ENCODE data around the gene NEAT1. TPM values are rescaled to one million over a fixed set of nuclear protein-coding genes. Genes with fewer than 3 reads are reported as not detected.

Gene NEAT1
- total RNA-seq, 4 donors from 2014 or later, result 370 to 782 (median 680) TPM

DNA sequence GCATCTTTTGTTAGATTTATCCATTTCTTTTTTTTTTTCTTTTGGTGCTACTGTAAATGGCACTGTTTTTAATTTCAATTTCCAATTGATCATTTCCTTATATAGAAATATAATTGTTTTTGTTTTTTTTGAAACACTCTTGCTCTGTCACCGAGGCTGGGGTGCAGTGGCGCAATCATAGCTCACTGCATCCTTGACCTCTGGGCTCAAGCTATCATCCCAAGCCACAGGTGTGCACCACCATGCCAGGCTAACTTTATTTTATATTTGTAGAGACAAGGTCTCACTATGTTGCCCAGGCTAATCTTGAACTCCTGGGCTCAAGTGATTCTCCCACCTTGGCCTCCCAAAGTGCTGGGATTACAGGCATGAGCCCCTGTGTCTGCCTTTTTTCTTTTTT, 19.8 kb upstream of the NEAT1 start:
- H3K4me3 ChIP-seq, result no peak overlapping the region
- H3K36me3 ChIP-seq, result peaks cover 0 to 43% (median 6%) of the 10 kb centered on the region in 4 donors
- peaks cover 3 to 32% (median 11%) of the 10 kb centered on the region in 4 donors for H3K4me1 ChIP-seq
- TF ChIP-seq, protein P1, sequence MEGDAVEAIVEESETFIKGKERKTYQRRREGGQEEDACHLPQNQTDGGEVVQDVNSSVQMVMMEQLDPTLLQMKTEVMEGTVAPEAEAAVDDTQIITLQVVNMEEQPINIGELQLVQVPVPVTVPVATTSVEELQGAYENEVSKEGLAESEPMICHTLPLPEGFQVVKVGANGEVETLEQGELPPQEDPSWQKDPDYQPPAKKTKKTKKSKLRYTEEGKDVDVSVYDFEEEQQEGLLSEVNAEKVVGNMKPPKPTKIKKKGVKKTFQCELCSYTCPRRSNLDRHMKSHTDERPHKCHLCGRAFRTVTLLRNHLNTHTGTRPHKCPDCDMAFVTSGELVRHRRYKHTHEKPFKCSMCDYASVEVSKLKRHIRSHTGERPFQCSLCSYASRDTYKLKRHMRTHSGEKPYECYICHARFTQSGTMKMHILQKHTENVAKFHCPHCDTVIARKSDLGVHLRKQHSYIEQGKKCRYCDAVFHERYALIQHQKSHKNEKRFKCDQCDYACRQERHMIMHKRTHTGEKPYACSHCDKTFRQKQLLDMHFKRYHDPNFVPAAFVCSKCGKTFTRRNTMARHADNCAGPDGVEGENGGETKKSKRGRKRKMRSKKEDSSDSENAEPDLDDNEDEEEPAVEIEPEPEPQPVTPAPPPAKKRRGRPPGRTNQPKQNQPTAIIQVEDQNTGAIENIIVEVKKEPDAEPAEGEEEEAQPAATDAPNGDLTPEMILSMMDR (IDR thresholded peaks at IDR 0.05), result no peak
- TF ChIP-seq POLR2A (IDR thresholded peaks at IDR 0.05) (no peak), EP300 (IDR thresholded peaks at IDR 0.05; ENCODE audit: low read depth) (no peak), POLR2AphosphoS5 (IDR thresholded peaks at IDR 0.05) (no peak)
- H3K27me3 ChIP-seq, result no peaks in the 10 kb centered on the region
- 79 to 84% methylated on average over 2 of the region's 2 CpGs for WGBS, 2 donors (ENCODE audit: low coverage in 1 of 2)
- H3K27ac ChIP-seq, result no peak overlapping the region
- in situ Hi-C loops (cut with MboI; ENCODE audit: low pct_ligation_motif_present in 1 of 4, low pct_unique_long_range_greater_than_20kb in 1 of 4, low sequenced_read_pairs in 3 of 4), result no loop called here
- no peak for DNase-seq
- no peaks in the 10 kb centered on the region for H3K9me3 ChIP-seq
- intact Hi-C loops (cut with DNase I; ENCODE audit: low total_unique reads), result no loop called here

DNA sequence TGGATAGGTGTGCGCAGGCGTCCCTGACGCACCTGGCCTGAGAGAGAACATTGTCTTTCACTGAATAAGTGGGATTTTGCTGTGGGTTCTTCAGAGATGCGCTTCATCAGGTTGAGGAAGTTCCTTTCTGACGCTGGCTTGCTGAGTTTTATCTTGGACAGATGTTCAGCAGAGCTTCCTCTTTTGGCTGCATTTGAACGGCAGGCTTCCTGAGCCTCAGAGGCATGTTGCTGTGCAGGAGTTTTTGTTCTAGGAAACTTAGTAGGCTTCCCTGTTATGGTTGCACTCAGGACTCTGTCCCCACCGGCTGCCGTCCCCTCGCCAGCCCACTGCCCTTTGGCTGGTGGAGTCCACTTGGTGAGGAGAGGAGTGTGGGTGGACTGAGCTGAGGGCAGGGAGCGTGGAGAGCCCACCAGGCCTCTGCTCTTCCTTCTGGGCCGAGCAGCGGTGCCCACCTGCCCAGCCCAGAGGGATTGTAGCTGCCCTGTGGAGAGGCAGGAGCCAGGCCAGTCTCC, 18.9 kb upstream of the NEAT1 start:
- Histone ChIP-seq H3K4me3 (no peak overlapping the region), H3K27ac (peak overlapping the region; percentile 7 to 67 (median 48)), H3K9me3 (no peaks in the 10 kb centered on the region), H3K36me3 (peaks cover 0 to 46% (median 6%) of the 10 kb centered on the region in 4 donors), H3K4me1 (peaks cover 3 to 32% (median 11%) of the 10 kb centered on the region in 4 donors), H3K27me3 (no peaks in the 10 kb centered on the region)
- intact Hi-C loops (cut with DNase I; ENCODE audit: low total_unique reads), result no loop called here
- DNase-seq, result no peak
- WGBS, 2 donors (ENCODE audit: low coverage in 1 of 2), result 67% methylated on average over 12 of the region's 12 CpGs; no CpG with 5 or more reads in 1 of the 2 donors
- TF ChIP-seq POLR2AphosphoS5 (IDR thresholded peaks at IDR 0.05) (peak in 2 of 3 donors; percentile 17 to 18), EP300 (IDR thresholded peaks at IDR 0.05; ENCODE audit: low read depth) (no peak)
- in situ Hi-C loops (cut with MboI; ENCODE audit: low pct_ligation_motif_present in 1 of 4, low pct_unique_long_range_greater_than_20kb in 1 of 4, low sequenced_read_pairs in 3 of 4), result no loop called here

DNA sequence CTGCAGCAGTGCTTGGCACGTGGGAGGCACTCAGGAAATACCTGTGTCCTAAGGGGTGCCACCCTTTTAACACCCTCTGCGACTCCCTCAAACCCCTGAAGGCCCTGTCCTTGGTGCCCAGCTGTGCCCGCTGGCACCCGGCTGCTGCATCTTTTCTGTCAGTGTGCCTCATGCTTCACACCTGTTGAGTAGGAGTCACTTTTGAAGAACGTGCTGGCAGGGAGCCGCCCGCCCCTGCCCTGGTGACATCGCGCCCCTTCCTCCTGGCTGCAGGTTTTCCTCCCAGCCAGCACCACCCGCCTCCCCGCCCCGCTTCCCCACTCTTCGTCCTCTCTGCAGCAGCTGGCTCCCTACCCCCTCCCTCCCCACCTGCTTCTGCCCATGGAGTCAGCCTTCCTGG, 18.4 kb upstream of the NEAT1 start:
- Histone ChIP-seq H3K27ac (peak overlapping the region; percentile 7 to 67 (median 48)), H3K36me3 (peaks cover 0 to 48% (median 6%) of the 10 kb centered on the region in 4 donors), H3K4me1 (peaks cover 3 to 32% (median 11%) of the 10 kb centered on the region in 4 donors), H3K9me3 (no peaks in the 10 kb centered on the region), H3K27me3 (no peaks in the 10 kb centered on the region), H3K4me3 (no peak overlapping the region)
- intact Hi-C loops (cut with DNase I; ENCODE audit: low total_unique reads) (no loop called here), in situ Hi-C loops (cut with MboI; ENCODE audit: low pct_ligation_motif_present in 1 of 4, low pct_unique_long_range_greater_than_20kb in 1 of 4, low sequenced_read_pairs in 3 of 4) (no loop called here)
- WGBS, 2 donors (ENCODE audit: low coverage in 1 of 2), result 77% methylated on average over 13 of the region's 13 CpGs; no CpG with 5 or more reads in 1 of the 2 donors
- DNase-seq, result no peak
- TF ChIP-seq, protein P1 (IDR thresholded peaks at IDR 0.05), result no peak
- TF ChIP-seq POLR2A (IDR thresholded peaks at IDR 0.05) (no peak), EP300 (IDR thresholded peaks at IDR 0.05; ENCODE audit: low read depth) (no peak), POLR2AphosphoS5 (IDR thresholded peaks at IDR 0.05) (no peak)

DNA sequence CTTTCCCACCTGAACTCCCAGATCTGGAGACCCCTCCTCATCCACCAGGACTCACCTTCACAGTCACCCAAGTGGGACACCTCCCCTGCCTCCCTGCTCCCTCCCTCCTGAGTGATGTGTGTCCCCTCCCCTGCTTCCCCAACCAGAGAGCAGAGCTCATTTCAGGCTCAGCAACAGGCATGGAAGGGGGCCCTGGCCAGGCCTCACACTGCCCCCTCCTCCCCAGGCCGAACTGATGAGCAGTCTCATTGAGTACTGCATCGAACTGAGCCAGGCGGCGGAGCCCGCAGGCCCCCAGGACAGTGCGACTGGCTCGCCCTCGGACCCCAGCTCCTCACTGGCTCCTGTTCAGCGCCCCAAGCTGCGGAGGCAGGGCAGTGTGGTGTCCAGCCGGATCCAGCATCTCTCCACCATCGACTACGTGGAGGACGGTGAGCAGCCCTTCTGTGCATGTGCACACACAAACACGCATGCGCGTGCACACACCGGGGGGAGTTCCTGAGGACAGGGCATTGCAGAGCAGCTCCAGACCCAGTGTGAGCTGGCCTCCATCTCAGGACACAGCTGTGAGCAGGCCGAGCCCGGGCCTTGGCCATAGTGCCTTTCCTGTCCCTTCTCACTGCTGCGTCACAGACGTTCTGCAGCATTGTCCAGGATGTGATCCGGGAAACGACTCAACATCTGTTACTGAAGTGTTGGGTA, 17.8 kb upstream of the NEAT1 start:
- in situ Hi-C loops (cut with MboI; ENCODE audit: low pct_ligation_motif_present in 1 of 4, low pct_unique_long_range_greater_than_20kb in 1 of 4, low sequenced_read_pairs in 3 of 4) (no loop called here), intact Hi-C loops (cut with DNase I; ENCODE audit: low total_unique reads) (no loop called here)
- H3K27me3 ChIP-seq, result no peaks in the 10 kb centered on the region
- no peak overlapping the region for H3K4me3 ChIP-seq
- 96% methylated on average over 24 of the region's 24 CpGs; no CpG with 5 or more reads in 1 of the 2 donors for WGBS, 2 donors (ENCODE audit: low coverage in 1 of 2)
- no peak for DNase-seq
- peak overlapping the region in 3 of 4 donors; percentile 5 to 67 (median 37) for H3K27ac ChIP-seq
- TF ChIP-seq EP300 (IDR thresholded peaks at IDR 0.05; ENCODE audit: low read depth) (no peak), POLR2AphosphoS5 (IDR thresholded peaks at IDR 0.05) (no peak), POLR2A (IDR thresholded peaks at IDR 0.05) (no peak)
- TF ChIP-seq, protein P1 (IDR thresholded peaks at IDR 0.05), result no peak
- peaks cover 3 to 32% (median 11%) of the 10 kb centered on the region in 4 donors for H3K4me1 ChIP-seq
- no peaks in the 10 kb centered on the region for H3K9me3 ChIP-seq
- H3K36me3 ChIP-seq, result peaks cover 0 to 48% (median 8%) of the 10 kb centered on the region in 4 donors
